GM21717 (cell line): Measurements from ENCODE around the gene FBXW7.

Source experiments
- ATAC-seq: cut with Tn5 transposase; IDR thresholded peaks from one replicate; pipeline ENCODE4 v1.9.1; 2021; ENCODE audit warnings: mild to moderate bottlenecking, moderate library complexity; ENCODE audit not compliant: unreplicated experiment

FBXW7 gene

DNA sequence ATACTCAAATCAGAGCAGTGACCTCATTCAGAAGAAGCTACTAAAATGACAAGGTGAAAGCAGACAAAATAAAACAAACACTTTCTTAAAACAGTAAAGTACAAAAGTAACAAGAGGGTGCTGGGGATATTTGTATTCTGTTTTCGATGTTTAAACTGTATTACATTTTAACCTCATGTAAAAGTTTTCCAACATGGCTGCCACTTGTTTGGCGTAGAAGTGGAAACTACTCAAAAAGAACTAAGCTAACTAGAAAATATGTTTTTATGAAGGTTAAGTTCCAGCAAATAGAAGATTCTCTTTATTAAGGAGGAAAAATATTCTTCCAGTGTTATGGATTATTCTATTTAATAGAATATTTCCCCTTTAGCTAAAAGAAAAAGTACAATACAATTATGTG is 155.0 kb downstream of the FBXW7 start:
- ATAC-seq: no peak

DNA sequence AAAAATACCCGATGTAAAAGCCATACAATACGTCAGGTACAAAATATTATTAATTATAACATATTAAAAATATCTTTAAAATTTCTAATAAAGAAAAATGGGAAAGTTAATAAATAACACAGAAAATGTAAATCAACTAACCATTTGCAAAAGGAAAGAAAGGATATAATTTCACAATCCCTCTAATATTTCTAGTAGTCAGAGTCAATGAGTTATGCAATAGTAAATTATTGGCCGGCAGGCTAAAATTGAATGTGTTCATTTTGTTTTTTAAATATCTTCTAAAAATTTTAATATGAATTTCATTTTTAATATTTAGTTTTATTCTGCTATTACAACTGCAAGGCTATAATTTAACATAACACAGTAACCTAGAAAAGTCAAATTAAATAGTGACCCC is 155.7 kb downstream of the FBXW7 start:
- ATAC-seq: no peak

- no peak for ATAC-seq
Observed at GRCh38 chr4:152374606-152375285, 161.1 kb downstream of the FBXW7 start.

DNA sequence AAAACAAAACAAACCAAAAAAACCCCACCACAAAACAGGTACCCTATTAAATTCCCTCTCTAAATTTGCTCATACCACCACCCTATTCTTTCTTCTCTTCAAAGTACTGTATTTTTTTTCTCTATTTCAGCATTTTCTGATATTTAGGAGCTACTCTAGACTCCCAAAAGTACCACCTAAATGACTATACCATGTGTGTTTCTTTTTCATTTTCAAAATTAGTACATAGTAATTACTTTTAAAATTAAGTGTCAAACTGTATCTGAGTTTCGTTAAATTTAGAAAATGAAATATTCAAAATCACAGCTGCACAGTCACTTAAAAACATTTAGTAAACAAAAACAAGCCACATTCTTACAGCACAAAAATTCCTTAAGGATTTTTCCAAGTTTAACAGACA is 161.7 kb downstream of the FBXW7 start:
- no peak for ATAC-seq

- ATAC-seq: no peak
Observed at GRCh38 chr4:152372444-152372843, 163.4 kb downstream of the FBXW7 start.

DNA sequence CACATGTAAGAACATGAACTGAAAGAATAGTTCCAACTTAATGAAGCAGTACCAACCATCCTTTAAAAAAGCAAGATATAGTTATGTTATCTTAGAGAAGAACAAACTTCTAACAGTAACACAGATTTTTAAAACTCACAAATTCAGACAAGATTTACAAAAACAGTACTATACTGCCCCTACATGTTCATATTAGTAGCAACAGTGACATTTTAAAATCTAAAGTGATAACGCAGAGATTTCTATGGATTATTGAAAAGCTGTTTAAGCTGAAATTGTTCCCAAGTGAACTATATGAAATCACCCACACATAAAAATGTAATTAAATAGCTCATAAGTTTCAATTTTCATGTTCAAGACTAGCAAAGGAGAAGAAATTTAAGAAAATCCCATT is 166.0 kb downstream of the FBXW7 start:
- ATAC-seq: no peak

GRCh38 chr4:152369203-152369901 is 166.5 kb downstream of the FBXW7 start:
- ATAC-seq: no peak

GRCh38 chr4:152368001-152368400 is 167.9 kb downstream of the FBXW7 start:
- no peak for ATAC-seq

GRCh38 chr4:152364883-152365282 is 171.0 kb downstream of the FBXW7 start:
- no peak for ATAC-seq

- ATAC-seq: no peak
Observed at GRCh38 chr4:152364383-152364782, 171.5 kb downstream of the FBXW7 start.

DNA sequence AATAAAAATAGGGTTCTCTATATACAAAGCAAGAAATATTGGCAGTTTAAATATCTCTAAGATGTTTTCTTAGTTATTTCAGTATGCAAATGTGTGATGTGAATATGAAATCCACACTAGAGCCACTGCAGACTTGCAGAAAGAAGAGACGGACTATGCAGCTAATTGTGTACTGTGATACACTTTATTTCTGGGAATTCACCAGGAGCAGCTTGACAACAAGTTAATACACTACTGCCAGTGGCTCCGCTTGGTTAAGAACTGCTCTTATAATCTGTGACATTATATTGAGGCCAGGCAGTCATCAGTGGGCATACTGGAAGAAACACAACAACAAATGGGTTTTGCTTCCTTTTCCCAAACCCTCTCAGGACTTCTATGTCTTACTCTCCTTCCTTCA is 172.0 kb downstream of the FBXW7 start:
- ATAC-seq: no peak

DNA sequence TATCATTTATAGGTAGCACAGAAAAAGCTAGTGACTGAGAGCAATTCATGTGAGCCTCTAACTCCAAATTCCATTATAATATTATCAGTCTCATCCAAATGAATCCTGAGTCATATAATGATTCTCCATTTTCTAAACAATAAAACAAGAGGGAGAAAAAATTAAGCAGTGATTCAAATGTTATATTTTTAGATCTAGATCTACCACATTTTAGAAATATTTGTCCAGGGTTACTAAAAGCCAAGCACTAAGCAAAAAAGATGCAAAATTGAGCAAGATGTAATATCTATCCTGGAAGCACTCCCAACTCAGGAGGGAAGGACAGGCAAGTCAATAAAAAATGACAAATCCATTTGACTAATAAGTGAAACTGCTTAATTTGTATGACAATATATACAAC is 172.8 kb downstream of the FBXW7 start:
- no peak for ATAC-seq

GRCh38 chr4:152360045-152360410 is 175.9 kb downstream of the FBXW7 start:
- peak; percentile 37 for ATAC-seq

GRCh38 chr4:152359208-152360044 is 176.5 kb downstream of the FBXW7 start:
- ATAC-seq: peak; percentile 71

- ATAC-seq: no peak
Observed at GRCh38 chr4:152357206-152357605, 178.7 kb downstream of the FBXW7 start.

DNA sequence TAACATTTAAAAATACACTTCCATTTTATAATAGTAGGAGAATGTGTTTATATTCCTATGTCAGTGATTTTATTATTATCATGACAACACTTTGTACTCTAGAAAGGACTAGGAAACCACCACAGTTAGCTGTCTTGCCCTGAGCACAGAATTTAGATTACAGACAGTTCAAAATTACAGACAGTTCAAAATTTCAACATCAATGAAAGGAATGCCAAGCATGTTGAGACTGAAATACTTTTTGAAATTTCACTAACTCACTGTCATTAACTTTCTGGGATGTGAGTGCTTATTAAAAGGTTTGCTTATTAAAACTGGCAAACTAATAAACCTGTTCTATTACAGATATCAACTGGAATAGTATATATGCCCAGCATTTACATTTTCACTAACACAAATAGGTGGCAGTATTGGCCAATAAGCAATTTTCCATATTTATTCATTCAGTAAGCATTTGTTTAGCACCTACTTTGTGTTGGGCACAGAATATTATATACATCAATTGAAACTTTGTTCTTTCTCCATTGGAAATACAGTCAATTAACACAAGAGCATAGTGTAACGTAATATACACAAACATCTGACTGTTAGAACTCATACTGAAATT is 179.4 kb downstream of the FBXW7 start:
- no peak for ATAC-seq

DNA sequence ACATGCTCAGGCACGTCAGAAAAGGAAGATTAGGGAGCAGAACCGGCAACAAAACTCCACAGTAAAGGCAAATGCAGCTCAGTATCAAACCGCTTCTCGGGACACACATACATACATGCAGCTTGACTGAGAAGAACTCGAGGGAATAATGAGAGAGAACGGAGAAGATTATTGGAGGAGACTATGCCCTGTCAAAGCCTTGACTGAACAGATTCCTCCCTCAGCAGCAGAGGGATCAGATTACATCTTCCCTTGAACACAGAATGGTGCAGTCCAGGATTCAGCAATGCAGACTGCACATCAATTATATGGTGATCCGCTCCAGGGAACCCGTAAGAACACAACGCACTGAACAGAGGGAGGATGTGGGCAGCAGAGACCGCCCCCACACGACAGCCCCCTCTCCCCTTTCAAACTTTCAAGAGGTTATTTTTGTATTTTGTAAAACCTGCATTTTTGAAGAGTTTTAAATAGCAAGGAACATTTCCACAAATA is 183.2 kb downstream of the FBXW7 start:
- ATAC-seq: peak; percentile 86

DNA sequence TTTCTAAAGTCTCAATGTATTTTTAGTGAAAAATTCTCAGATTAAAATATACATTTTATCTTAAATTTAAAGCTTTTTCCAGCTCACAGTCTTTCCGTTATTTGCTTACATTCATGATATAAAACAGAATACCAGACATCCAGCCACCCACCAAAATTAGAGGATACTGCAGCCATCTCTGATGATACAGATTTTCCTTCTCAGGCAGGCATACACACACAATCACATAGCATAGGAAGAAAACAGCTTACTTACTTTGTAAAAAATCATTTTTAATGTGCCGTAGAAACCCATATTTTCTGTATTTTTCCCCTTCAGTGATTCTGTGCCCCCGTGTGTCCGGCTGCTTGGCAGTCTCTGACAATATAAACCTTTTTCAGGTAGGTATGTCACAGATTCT is 183.7 kb downstream of the FBXW7 start:
- ATAC-seq: peak; percentile 17

- no peak for ATAC-seq
Observed at GRCh38 chr4:152351080-152351479, 184.8 kb downstream of the FBXW7 start.

GRCh38 chr4:152348670-152349069 is 187.2 kb downstream of the FBXW7 start:
- no peak for ATAC-seq

DNA sequence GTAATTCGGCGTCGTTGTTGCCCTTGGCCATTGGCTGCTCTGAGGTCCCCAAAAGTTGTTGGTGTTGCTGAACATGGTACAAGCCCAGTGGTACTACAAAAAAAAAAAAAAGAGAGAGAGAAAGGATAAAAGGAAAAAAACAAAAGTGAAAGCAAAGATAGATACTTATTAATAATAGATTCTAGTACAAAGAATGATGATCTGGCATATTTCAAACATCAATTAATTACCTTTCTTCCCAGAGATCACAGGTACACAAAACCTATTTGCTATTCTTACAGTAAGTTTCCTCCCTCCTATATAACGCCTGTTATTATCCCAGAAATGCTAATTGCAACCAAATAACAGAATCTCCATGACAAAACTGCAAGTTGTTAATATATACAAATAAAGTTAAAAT is 188.9 kb downstream of the FBXW7 start:
- ATAC-seq: no peak
